GM10266 (cell line): ENCODE data around the gene CDH23.

Source experiments
- DNase-seq: peaks from one replicate; pipeline ENCODE4 v3.0.0; 2012; ENCODE audit errors: extremely low spot score
- CTCF ChIP-seq: IDR thresholded peaks from 2 replicates; pipeline ENCODE4 v1.5.1; 2012; ENCODE audit warnings: mild to moderate bottlenecking, low read depth; ENCODE audit not compliant: control insufficient read depth, insufficient read depth; ENCODE audit errors: missing control alignments

The CDH23 gene

GRCh38 chr10:71743089-71743838, 346.5 kb downstream of the CDH23 start:
- no peak for TF ChIP-seq CTCF
- DNase-seq = no peak

- no peak for TF ChIP-seq CTCF
- DNase-seq = no peak
These were observed 347.1 kb downstream of the CDH23 start for GRCh38 chr10:71743866-71744265.

- TF ChIP-seq CTCF = no peak
These were observed 348.4 kb downstream of the CDH23 start for GRCh38 chr10:71744897-71745663.

GRCh38 chr10:71745664-71746250, 349.0 kb downstream of the CDH23 start:
- no peak for TF ChIP-seq CTCF
- DNase-seq = no peak

More at GRCh38 chr10:71744897-71745663, 348.4 kb downstream of the CDH23 start:
- no peak for DNase-seq

- no peak for DNase-seq
- TF ChIP-seq CTCF = no peak
These were observed 349.8 kb downstream of the CDH23 start for GRCh38 chr10:71746344-71747037.

GRCh38 chr10:71747039-71747531, 350.4 kb downstream of the CDH23 start:
- no peak for DNase-seq
- no peak for TF ChIP-seq CTCF
